GM18868 (cell line): ENCODE measurements around the gene SLC5A7.

Experiments used
- ATAC-seq: cut with Tn5 transposase; IDR thresholded peaks from one replicate; pipeline ENCODE4 v1.9.1; 2021; ENCODE audit warnings: mild to moderate bottlenecking, moderate library complexity; ENCODE audit not compliant: unreplicated experiment

SLC5A7 gene

DNA sequence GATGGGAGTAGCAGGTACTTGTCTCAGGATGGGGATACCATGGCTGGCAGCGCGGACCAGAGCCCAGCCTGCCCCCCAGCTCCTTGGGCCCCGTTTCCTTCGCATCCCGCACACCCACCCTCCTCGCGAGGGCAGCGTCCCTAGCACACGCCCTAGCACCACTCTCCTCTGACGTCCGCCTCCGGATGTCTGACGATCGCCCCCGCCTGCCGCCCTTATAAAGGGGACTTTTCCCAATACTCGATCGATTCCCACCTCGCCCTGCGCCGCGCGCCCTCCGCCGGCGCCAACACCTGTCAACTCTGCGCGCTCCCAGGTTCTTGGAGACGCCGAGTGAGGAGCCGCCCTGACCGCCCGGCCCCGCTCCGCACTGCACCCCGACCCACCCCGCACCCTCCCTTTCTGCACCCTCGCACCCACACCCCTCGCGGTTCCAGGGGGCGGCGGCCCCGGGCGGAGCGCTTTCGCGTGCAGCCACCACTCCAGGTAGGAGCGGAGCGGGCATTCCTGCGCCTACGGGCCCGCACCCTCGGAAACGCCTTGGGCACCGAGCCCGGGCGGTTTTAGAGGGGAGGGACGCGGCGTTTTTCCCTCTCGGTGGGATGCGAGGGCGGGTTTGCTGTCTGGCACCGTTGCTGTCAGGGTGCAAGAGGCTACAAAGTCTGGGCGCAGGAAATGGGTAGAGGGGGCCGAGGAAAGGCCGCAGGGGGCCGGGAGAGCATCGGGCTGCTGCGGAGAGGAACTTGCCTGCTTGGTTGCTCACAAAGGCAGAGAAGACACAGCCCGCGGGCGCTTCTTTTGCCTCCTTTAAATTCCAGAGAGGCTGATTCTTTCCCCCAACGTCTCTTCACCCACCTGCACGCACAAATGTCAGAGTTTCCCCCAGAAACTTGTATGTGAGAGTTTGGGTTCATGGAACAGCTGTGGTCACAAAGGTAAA is at the start of gene SLC5A7:
Gene SLC5A7, plus strand, starts transcription at position 247 of the 940 bp plus-strand sequence. CDS start 1,632 bp downstream, outside the sequence.
- ATAC-seq: no peak

DNA sequence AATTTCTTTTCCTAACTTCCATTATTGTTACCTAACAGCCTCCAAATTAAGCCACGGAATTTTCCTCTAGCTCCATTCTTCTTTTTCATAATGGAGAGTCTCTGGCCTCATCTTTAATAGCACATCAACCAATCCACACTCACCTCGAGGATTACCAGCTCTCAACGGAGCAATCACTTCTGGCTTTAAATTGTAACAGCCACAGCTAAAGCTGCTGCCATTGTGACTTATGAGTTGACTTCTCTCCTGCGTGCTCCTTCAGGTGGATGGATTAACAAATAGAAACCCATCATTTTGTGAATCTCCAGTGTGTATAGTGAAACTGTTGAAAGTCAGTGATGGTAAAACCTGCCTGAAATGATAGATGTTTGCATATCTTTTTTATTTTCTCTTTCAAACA is 24.9 kb upstream of the SLC5A7 start:
- no peak for ATAC-seq

DNA sequence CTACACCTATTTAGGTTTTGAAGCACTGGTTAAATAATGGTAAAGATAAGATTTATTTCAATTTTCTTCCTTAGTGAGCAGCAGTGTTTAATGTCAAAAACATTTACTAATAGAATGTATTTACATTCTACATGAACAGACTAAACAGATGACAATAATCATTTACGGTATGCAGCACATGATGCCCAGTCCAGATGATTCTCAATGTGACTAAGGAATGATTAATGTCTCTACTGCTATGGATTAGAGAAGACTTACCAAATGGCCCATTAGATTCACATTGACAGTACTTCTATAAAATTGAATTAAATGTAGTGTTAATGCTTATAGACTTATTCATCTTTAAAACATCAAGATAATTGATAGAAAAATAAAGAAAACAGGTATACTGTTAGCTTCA is 22.1 kb upstream of the SLC5A7 start:
- no peak for ATAC-seq

DNA sequence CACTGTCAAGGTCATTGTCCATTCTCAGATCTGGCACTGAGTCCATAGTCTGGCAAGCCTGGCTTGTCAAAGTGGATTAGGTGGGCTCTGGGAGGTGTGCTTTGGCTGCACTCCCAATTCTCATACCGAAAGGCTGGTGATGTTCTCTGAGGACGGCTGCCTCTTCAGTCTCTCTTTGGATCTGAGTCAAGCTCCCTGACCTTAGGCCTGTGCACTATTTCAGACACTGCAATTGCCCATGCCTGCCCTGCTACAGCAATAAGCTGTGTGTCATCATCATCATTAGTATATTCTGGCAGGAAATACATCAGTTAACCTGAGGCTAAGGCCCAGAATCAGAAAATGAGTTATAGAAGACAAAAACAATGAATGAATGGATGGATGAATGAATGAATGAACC is 1.6 kb upstream of the SLC5A7 start:
- no peak for ATAC-seq

DNA sequence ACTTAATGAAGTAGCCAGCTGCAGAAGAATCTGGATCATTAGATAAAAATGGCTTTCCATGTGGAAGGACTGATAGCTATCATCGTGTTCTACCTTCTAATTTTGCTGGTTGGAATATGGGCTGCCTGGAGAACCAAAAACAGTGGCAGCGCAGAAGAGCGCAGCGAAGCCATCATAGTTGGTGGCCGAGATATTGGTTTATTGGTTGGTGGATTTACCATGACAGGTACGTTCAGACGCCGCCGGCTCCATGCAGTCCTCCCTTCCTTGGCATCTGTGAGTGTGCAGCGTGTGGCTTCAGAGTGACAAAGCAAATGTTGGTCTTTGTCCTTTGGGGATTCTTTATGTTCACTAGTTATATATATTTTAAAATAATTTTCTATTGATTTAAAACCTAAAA is 1.8 kb downstream of the SLC5A7 start:
- ATAC-seq: no peak

DNA sequence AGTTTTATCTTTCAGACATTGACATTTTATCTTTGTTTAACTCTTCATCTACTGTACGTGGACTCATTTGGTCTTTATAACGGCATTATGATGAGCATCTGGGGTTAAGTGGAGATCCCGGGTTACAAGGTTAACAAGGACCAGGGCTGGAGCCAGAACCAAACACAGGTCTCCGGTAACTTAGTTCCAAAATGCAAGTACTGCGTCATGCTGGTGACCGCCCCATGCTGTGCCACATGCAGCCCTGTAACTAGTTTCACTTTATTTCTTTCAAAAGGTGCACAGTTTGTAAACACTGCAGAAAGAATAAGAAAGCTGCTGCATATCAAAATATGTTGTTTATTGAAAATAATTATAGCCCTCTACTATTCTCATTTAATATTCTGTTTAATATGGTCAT is 3.1 kb downstream of the SLC5A7 start:
- ATAC-seq: no peak

DNA sequence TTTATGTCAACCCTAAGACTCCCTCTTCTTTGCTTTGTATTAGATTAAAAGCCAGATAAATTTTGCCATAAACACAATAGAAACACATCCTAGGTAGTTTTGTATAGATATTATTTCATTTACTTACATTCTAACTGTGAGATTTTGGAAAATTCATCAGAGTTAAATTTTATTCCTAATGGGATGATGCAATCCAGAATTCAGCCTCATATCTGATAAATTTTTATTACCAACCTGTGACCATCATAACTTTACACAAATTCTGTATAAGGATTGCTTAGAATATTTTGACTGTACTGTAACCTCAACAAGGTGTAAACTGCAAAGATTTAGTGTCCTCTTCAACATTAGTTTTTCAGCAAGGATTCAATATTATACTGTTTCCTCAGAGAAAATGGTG is 4.4 kb downstream of the SLC5A7 start:
- no peak for ATAC-seq

DNA sequence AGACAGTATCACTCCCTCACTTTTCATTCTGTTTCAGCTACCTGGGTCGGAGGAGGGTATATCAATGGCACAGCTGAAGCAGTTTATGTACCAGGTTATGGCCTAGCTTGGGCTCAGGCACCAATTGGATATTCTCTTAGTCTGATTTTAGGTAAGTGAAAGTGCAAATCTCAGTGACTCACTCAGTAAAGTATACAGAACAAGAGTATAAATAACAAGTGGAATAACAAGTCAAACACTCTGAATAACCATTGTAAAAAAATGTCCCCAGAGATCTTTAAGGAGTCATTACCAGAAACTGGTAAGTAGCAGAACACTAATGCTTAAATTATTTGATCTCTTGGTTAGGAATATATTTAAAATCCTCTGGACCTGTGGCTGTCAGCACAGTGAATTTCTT is 5.7 kb downstream of the SLC5A7 start:
- no peak for ATAC-seq

DNA sequence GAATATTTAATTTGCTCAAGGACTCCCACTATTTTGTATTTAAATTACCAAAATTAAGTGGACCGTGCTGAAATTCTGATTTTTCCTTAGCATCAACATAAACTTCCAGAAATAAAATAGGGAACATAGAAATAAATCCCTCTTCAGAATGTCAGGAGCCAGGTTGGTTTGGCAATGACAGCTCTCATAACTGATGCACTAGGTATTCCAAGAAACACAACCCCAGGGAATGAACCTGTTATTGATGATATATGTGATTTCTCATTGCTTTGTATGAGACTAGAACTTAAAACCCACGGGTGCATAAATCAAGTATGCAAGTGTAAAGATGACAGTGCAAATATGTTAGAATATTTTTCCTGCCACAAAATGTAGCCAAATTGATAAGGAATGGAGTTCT is 12.8 kb downstream of the SLC5A7 start:
- no peak for ATAC-seq

DNA sequence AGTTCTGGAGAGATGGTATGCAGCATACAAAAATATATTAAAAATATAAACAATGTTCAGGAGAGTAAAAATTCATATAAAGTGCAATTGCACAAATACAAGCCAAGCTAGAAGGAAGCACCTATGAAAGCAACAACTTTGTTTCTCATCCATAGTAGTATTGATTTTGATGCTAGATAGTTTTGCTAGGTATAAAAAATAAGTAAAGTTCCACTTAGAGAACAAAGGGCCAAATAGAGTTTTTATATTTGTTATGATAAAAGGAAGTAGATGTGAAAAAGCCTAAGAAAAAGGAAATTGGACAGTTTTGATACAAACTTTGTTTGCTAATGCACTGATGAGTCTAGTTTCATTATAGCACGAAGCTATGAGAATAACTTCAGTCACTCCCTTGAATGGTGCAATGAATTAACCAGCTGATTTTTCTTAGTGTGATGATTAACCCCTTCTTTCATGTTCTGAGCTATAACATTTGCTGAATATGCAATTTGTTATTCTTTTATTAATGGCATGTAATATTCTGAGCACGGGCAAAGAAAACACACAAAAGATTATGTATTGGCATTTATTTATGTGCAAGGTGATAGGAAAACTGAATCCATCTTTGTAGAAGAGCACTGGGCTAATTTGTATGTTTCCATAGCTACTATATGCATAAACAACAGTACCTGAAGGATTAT is 24.7 kb downstream of the SLC5A7 start:
- ATAC-seq: no peak

DNA sequence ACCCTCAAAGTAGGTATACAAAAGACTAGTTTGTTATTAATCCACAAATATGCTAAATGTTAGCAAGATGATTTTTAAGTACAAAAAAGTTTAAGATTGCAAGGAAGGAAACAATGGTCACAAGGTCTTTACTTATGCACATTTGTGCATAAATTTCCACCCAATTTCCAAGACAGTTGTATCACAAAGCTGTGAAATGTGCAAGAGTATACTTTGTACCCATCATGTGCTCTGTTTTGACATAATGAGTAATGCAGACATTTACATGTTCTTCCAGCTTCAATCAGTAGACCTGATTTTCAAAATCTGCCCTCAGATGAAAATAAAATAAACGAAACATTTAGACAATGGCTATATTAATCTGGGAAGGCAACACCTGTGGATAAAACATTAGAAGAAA is 27.0 kb downstream of the SLC5A7 start:
- ATAC-seq: no peak

DNA sequence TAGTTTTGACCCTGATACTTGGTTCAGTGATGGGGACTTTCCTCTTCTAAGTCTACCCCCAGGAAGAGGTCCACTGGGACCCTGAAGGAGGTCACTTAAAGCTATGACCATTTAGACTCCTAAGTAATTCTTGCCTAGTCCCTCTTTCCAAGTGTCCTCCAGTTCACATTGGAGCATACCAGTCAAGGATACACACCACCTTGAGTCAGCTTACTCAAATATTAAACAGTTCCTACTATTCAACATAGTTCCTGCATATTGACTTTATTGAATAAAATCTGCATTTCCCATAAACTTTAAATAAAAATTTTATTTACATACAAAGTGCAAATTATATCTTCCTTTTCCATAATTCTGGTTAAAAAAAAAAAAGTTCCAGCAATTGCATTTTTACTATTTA is 36.3 kb downstream of the SLC5A7 start:
- no peak for ATAC-seq

DNA sequence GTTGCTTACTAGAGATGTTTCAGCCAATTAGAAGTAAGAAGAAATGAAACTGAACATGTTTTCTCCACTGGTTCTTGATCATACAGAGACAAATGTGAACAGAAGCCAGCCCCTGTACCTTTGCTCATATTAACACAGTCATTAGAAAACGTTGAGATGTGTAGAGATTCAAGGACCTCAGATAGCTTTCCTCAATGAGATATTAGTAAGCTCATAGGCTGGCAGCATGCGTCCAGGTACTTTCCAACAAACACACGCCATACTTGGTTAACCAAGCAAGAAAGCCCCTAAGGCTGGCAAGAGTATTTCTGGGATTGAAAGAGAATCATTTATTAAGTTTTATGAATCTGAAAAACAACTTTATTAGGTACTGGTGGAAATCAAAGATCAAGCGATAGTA is 37.5 kb downstream of the SLC5A7 start:
- ATAC-seq: peak; percentile 59

DNA sequence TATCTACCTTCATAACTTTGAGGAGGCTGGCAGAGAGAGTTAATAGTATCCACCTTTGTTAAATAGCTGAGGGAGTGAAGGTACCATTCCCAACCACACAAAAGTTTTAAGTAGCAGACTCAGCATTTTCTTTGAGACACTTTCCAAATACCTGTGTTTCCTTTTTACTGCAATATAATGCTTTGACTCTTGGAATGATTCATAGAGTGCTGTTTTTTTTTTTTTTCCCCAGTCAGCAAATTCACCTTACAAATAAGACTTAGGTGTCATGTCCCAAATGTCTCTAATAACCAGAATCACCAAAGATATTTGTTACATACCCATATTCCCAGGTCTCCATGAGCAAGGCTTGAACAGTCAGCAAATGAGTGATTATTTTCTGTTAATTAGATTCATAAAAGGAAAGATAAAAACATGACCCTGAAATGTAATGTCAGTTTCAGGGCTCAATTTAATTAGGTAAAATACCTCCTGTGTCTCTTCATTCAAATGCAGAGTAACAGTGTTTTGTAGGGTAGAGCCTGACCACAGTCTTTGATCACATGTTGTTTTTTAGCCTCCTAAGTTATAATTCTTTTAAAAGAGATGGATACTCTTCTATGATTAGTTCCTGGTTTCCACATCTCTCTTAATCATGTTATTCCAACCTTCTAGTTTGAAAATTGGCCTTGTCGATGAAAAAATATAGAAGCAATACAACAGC is 39.9 kb downstream of the SLC5A7 start:
- no peak for ATAC-seq

DNA sequence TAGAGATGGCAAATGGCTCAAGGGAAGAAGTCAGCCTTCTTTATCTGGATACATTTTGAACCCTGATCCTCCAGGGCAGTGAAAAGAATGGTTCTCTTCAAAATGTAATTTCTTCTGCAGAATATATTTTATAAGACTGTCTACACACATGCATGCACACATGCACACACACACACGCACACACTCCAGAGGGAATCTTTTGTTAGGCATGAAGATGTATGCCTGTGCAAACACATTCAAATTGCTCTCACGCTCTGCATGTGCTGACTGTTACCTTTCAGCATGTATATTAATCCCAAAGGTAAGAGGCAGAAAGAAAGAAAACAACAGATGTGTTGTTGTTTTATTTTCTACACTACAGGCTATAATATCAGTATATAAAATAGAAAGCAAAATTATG is 43.2 kb downstream of the SLC5A7 start:
- ATAC-seq: no peak

DNA sequence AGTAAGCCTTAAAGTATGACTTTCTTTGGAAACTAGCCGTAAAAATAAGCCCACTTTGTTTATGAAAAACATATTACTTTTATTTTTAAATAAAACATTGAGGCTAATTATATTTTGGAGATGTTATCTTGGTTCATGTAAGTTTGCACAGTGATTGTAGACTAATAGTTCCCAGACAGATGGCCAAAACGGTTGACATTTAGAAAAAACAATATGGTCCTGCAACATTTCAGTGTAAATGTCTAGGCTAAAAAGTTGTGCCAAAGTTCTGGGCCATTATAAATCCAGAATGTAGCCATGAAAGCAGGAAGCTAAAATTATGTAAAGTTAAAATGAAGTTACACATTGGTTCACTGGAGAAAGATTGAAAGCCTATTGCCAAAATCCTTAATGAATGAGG is 43.6 kb downstream of the SLC5A7 start:
- ATAC-seq: no peak

DNA sequence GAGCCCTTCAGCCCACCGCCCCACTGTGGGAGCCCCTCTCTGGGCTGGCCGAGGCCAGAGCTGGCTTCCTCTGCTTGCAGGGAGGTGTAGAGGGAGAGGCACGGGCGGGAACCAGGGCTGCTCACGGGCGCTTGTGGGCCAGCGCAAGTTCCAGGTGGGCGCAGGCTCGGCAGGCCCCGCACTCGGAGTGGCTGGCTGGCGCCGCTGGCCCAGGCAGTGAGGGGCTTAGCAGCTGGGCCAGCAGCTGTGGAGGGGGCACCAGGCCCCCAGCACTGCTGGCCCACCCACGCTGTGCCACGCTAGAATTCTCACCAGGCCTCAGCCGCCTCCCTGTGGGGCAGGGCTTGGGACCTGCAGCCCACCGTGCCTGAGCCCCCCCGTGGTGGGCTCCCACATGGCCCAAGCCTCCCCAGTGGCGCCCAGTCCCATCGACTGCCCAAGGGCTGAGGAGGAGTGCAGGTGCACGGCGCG is 45.2 kb downstream of the SLC5A7 start:
- ATAC-seq: no peak

DNA sequence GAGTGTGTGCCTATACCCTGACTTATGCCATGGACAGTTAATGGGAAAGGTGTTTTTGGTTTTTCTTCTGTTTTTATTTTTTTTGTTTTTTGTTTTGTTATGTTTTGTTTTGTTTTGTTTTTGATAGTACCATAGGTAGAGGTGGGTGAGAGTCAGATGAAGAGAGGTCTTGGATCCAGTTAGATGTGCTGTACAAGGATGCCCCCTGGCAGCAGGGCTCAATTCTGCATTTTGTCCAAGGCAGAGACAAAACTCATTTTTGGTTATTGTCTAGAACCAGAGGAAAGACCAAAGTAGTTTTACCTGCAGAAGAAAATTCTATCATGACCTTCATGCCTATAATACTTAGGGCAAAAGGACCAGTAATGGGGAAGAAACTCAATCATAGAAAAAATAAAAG is 48.5 kb downstream of the SLC5A7 start:
- ATAC-seq: no peak

DNA sequence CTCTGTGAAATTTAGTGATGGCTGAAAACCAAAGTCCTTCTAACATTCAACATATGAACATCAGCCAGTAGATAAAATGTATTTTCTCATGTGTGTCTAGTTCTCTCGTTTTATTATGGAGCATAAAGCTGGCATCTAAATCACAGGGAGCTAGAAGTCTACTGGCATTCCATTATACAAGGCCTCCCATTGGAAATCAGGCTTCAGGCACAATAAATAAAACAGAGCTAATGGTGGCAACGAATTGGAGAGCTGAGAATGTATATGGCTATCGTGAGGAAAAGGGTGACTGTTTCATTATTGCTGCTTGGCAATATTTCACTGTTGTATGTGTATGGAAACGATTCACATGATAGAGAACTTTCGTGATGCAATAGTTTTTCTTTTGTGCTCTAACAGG is 62.4 kb downstream of the SLC5A7 start:
- no peak for ATAC-seq

DNA sequence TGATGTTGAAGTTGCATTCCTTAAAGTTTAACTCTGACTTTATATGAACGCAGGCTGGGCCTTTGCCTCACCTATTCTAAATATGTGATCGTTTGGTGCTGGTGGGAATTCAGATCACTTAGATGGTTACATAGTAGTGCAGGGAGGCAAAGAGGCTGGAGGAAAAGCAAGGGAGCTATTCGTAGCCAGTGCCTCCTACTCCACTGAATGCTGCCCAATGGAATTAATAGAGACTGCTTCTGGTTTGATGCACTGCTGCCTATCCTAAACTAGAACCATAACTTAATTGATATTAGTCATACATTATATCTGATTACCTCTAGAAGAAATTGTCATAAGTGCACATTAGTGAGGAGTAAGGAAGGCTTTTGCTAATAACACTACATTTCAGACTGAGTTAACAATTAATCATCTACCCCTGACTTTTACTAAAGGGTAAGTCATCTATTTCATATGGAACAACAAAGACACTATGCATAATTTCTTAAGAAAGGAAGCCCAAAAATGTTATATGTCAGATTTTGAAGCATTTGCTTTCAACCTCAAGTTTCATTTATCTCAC is 72.3 kb downstream of the SLC5A7 start:
- ATAC-seq: no peak

DNA sequence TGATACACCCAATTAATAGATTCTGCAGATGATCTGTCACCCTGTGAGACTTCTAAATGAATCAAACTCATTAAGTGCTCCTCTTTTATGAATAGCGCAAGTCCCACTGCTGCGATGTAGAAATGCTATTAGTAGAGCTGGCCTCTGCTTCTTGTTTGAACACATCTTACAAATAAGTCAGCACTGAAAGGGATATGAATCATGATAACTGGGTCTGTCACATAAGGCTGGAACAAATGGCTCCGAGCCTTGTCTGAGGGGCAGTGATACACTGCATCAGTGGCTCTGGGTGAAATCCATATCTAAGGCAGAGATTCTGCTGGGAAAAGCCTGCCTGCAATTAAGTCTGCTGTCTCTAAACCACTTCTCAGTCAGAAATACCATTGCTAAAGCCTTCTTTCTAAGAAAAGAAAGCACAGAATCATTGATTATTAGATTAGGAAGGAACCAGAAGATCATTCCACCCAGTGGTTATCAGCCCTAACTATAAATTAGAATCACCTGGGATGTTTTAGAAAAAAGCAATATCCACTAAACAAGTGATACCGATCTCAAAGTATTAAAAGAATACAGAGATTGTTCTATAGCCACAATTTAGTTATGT is 75.2 kb downstream of the SLC5A7 start:
- no peak for ATAC-seq
